ENCODE data around the gene IFI16.
"Not testable (repeated sequence)": the region's sequence is repeated elsewhere in the genome, so short reads cannot be mapped to it uniquely, and the experiment has no call there.

IFI16 gene

DNA sequence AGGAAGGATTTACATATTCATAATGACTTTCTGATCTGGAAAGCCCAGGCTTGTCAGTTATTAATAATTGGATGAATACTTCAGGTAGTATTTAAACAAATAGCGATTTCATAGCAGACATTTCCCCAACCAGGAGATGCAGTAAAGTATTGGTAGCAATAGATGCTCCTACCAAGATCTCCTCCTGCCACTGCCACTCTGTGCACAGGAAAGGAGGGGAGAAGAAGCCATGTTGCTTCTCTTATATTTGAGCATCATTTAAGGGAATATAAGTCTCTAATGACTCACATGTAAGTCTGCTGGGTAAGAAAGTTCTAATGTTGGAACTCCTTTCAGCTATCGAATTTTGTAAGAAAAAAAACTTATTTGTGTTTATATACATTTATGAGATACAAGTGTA lies 420 bp upstream of the IFI16 start:
- no peak for DNase-seq

DNA sequence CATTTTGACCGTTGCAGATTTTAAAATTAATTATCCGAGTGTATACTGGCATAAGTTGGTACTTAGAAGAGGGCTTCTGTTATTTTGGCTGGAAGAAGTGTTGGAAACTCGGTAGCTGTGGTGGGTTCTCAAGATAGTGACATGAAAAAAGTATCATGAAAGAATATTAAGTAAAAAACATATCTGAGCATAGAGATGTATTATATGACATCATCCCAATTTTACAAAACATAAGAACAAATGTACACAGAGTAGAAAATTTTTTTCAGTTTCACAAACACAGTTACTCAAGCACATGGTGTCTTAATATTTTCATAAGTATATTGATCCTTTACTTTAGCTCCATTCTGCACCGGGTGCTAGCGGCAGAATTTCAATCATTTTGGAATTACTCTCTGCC lies 684 bp downstream of the IFI16 start:
- DNase-seq = no peak

DNA sequence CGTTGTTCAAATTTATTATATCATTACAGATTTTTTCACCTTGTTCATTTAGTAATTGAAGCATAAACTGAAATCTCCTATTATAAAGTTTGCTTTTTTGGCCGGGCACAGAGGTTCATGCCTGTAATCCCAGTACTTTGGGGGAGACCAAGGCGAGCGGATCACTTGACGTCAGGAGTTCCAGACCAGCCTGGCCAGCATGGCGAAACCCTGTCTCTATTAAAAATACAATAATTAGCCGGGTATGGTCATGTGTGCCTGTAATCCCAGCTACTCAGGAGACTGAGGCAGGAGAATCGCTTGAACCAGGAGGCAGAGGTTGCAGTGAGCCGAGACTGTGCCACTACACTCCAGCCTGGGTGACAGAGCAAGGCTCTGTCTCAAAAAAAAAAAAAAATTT lies 1.3 kb downstream of the IFI16 start:
- DNase-seq = not testable (repeated sequence)

DNA sequence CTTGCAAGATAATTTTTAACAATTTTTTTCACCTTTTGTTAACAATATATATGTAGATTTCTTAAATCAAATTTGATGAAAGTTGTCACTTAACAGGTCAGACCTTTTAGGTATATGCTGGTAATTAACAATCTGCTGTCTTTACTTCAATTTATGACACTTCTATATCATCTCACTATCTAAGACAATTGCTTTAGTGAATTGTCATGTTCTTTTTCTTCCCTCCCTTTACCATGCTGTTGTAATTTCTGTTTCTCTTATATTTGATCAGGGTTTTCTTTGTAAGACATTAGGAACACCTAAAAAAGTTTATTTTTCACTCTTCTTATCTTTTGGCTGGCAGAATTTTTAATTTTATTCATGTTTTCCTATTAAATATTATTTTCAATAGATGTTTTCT lies 2.0 kb downstream of the IFI16 start:
- no peak for DNase-seq

DNA sequence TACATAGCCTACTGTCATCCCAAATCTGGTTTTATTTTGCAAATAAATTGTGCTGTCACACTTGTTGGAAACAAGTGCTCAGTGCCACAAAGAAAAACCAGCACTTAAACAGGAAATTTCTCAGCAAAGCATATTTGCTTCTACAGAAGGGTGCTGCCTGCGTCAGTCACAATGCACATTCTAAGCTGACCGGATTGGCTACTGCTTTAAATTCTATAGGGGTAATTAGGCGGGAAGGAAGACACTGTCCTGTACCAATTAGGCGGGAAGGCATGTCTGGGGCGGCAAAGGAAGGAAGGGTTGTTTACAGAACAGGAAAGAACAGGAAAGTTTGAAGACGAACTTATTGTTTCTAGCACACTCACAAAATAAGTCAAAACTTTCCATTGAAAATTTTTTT lies 2.8 kb downstream of the IFI16 start:
- DNase-seq = peak; percentile 34

DNA sequence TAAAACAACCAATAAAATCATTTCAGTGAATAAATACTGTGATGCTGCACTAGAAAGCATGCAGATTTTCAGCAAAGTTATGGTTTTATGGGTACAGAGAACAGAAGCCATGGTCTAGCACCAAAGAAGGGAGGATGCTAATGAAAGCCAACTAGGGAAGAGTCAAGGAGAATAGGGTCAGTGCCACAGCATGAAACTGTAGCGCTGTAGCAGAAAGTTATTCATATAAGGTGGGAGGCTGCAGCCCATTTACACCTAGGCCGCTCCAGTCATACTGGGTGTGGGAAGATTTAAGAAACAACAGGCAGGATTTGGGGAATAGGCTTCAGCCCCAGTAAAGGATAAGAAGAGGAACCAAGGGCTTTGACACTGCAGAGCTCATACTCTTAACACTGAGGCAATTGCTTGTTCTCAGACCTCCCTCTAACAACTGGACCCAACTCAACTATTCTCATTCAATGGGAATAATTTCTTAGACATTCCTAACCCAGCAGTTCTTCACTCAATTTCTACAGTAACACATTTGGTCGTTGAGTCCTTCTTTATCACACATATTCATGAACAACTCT lies 4.4 kb downstream of the IFI16 start:
- DNase-seq = no peak

DNA sequence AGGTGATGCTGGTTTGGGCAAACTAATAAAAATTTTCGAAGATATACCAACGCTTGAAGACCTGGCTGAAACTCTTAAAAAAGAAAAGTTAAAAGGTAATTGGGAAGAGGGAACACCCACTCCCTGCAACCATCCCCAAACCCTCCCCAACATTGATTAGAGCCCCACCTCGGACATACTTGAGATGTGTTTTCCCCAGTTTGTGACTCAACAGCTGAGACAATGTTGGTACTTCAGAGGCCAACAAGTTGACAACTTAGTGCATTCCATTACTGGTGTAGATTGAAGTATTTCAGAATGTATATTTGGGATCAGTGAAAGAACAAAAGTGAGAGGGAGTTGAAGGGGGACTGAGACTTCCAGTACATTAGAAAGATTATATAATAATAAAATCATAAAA lies 5.1 kb downstream of the IFI16 start:
- DNase-seq = no peak

DNA sequence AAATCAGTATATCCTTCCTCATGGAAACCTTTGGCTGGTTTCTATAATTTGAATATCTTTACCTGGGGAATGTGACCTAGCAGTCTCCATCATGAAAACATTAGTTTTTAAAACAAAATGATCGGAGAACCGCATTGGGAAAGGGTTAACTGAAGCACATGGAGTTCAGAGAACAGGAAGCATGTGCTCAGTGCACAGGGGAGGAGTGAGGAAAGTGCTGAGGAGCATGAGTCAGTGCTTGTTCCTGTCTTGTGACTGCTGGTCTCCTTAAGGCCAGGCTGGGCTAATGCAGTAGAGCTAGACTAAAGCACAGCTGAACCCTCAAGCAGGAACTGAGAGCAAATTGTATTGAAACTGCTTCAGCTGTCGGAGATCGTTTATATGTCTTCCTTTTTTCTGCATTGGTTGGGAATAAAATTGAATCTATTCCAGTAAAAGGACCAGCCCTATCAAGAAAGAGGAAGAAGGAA lies 5.8 kb downstream of the IFI16 start:
- DNase-seq = peak; percentile 95

DNA sequence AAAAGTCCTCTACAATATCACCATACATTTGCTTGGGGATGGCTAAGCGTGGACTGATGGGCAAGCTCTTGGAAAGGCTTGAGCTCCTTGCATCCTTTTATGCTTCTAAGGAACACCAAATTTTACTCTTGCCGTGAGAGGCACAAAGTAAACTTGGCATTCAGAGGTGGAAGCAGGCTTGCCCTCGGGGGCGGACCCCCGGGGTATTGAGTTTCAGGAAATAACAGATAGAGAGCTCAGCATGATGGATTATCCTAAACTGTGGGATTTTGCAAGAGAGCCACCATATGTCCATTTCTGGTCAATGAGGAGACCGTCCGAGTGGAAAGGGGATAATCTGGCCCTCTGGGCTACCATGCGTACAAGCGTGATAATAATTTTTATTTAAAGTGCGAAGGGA lies 14.0 kb downstream of the IFI16 start:
- no peak for DNase-seq

DNA sequence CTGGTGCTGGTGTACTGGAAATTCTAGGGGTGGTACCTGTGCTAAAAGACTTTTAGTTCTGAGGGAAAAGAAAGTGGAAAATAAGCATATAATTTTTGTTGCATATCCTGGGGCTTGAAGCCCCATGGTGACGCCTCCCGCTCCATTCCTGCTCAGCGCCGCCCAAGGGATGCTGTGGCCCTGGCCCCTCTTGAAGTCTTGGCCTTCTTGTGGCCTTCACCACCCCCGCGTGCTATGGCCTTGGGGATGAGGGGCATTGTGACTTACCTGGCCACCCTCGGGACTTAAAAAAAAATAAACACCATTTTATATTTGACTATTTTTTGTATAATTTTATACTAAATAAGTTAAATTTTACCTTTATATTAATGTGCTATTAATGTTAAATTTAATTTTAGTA lies 15.3 kb downstream of the IFI16 start:
- no peak for DNase-seq

DNA sequence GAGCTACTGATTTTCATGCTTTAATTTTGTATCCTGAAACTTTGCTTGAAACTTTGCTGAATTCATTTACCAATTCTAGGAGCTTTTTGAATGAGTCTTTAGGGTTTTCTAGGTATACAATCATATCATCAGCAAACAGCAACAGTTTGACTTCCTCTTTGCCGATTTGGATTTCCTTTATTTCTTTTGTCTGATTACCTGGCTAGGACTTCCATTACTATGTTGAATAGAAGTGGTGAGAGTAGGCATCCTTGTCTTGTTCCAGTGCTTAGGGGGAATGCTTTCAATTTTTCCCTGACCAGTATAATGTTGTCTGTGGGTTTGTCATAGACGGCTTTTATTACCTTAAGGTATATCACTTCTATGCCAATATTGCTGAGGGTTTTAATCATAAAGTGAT lies 17.1 kb downstream of the IFI16 start:
- not testable (repeated sequence) for DNase-seq

DNA sequence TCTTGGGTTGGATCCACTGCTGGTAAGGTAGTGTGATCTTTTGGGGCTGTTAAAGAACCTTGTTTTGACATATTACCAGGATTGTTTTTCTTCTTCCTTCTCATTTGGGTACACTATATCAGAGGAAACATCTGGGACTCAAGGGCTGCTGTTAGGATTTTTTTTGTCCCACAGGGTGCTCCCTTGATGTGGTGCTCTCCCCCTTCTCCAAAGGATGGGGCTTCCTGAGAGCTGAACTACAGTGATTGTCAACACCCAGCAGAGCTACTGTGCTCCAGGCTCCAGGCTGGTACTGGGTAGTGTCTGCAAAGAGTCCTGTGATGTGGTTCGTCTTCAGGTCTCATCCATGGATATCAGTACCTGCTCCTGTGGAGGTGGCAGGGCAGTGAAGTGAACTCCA lies 20.6 kb downstream of the IFI16 start:
- no peak for DNase-seq

DNA sequence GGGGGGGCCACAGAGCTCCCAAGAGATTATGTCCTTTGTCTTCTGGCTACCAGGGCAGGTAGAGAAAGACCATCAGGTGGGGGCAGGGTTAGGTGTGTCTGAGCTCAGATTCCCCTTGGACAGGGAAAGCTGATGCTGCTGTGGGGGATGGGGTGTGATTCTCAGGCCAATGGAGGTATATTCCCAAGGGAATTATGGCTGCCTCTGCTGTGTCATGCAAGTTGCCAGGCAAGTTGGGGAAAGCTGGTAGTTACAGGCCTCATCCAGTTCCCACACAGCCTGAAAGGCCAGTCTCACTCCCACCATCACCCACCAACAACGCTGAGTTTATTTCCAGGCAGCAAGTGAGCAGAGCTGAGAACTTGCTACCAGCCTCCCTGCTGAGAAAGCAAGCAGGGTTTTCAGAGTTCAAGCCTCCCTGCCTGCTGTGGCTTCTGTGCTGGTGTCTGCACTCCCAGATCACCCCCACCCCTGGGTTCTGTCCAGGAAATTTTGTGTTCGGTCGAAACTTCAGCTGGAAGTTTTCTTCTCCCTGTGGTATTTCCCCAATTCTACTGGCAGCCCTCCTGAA lies 21.3 kb downstream of the IFI16 start:
- no peak for DNase-seq

DNA sequence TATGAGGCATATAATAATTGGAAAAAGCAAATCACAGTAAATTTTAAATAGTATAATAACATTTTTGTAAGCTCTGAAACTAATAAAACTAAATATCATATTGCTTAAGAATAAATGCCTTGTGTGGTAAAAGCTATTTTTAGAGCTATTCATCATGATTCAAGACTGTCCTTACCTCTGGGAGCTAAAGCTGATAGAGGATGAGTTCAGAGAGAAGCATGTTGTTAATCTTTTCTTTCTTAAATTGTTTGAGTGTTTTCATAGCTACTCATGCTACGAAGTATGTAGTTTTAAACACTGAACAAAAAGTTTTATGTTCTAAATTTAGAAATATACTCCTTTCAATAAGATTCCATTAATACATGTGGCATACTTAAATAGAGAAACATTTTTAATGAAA lies 30.5 kb downstream of the IFI16 start:
- no peak for DNase-seq

DNA sequence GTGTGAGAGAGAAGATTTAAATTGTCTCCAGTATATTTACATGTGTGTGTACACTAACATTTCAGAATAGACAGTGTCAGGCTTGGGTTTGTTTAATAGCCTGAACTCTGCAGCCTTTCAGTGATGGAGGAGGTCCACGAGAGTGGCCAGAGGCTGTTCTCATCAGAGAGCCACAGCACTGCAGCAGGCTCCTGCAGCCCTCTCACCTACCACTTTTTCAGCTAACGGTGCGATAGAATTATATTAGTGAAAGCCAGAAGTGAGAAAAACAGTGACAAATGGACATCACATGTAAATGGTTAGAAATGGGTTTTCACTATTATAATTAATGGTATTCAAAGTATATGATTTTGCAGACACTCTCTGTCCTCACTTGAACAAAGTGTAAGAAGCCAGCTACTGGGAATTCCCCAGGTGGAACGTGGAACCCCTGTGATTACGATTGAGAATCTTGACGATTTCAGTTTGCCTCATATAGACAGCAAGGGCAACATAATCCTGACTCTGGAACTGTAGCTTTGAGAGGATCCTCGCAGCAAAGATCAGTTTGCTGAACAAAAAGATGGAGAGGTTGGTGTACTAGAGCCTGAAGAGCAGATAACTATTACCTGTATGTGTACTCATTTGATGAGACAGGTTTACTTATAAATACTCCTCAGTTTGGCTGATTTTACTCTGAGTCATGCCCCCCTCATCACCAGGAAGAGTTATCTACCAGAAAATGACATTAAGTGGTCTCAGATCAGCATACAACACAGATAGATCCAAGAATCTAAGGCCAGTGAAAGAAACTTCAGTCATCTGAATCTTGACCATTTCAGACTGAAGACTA lies 31.4 kb downstream of the IFI16 start:
- DNase-seq = no peak

DNA sequence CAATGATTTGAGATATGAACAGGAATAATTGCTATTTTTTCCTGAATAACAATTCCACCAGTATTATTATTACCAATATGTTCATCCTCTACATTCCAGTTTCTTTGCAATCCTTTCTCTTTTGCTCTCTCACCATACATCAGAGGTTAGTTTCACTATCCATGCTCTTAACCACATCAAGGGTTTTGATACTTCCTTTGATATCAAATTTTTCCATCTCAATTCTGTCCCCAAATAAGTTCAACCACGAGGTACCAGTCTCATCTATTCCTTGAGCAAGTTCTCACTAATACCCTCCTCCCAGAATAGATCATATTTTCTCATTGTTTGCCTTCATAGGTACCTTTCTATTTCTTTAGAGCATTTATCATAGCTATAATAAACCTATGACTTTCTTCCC lies 36.8 kb downstream of the IFI16 start:
- not testable (repeated sequence) for DNase-seq

DNA sequence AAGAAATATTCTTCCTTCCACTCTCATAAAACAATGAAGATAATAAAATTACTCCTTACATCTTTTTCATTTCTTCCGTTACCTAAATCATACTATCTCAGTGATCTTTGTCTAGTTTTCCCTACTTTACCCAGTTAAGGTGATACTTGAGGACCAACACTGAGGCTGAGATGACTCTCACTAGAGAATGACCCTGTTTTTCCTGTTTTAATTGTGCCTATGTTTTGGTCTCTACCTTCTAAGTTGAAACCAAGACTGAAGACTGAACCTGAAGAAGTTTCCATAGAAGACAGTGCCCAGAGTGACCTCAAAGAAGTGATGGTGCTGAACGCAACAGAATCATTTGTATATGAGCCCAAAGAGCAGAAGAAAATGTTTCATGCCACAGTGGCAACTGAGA lies 41.7 kb downstream of the IFI16 start:
- no peak for DNase-seq

DNA sequence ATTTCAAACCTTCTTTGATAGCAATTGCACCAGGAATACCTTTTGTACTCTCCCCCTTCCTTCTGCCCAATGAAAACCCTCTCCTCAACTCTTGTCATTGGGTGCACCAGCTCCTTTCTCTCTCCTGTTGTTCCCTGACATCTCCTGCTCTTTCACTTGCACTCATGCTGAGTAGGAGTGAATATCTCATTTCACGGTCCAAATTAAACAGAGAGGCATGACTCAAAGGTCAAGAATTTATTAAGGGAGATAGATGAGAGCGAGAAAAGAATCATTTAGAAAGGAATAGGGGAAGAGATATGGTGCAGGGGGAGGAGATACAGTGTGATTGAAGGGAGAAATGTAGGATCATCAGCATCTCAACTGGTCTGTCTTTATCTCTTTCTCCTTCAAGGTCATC lies 44.7 kb downstream of the IFI16 start:
- DNase-seq = no peak

DNA sequence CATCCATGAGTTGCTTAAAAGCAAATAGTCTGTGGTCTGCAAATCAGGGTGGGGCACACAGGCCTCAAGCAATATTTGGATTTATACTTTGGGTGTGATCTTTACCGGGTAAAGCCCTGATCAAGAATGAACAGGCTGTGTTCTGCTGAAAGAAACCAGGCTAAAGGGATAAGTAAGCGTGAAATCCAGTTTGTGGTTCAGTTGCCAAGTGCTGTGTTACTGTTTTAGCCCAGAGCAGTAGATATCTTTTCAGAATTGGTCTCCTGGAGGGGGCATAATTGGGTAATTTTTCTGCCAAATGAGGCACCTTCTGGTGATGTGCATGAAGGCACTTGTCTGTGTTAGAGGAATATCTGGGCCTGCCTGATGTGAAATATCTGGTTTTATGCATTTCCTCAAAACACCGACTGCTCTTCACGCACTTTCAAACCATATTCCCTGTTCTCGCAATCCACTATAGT lies 45.5 kb downstream of the IFI16 start:
- DNase-seq = peak; percentile 84

DNA sequence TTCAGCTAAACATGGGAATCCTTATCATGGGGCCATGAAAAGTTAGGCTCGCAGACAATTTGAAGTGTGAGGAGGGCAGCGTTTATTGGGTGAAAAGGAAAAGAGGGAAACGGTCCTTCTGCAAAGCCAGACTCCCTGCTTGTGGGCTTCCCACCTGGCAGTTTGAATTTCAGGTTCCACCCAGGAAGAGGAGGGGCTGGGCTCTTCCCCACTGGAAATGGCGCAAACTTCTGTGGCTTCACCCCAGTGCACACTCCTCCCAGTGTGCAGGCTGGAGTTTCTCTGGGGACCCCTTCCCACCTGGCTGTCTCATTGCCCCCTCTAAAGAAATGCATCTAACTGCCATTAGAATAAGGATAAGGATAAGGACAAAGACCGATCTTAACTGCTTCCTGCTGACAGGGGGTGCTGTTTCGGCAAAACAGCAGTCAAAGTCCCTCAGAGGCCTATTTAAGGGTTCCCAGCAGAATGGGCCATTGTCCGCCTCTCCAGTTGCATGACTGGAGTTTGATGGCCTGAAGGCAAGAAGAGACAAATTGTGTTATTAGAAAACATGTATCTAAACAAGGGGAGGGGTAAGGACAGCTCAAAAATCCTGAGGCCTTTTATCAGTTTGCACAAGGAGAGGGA lies 46.5 kb downstream of the IFI16 start:
- DNase-seq = peak; percentile 48

DNA sequence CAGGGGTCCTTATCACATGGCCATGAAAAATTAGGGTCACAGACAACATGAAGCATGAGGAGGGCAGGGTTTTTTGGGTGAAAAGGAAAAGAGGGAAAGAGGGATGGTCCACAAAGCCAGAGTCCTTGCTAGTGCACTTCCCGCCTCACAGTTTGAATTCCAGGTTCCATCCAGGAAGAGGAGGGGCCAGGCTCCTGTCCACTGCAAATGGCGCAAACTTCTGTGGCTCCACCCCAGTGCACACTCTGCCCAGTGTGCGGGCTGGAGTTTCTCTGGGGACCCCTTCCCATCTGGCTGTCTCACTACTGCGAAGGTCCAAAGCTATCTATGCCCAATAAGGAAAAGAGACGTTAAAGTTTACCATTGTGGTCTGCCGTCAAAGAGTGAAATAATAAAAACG lies 49.0 kb downstream of the IFI16 start:
- no peak for DNase-seq

DNA sequence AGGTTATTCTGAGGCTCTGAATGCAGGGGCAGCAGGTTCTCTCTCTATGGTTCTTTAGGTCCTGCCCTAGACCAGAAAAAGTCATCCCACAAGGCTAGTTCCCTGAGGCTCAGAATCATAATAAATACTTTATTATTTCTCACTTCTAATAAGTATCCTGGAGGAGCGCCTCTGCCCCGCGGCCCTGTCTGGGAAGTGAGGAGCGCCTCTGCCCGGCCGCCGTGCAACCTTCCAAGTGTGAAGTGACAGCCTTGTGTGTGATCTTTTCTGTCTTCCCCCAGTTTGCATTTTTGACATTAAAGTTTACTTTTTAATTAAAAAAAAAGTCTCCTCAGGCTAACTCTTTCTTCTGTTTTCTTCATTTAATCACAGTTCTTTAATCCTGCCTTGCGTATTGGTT lies 55.4 kb downstream of the IFI16 start:
- DNase-seq = no peak

DNA sequence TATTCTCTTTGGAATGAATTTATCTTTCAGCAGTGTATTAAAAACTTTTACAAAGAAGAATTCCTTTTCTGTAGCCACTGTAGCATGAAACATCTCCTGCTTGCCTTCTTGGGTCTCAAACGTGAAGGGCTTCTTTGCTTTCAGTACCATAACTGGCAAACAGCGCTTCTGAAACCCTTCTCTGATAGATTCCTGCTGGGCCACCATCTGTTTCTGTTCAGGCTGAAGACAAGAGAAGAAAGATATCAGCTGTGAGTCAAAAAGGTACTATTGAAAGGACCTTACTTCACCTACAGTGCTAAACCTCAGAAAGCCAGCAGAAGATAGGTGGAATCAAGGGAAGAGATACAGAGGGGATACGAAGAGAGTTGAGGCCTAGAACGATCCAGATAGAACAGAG lies 56.4 kb downstream of the IFI16 start:
- no peak for DNase-seq
